ENCODE results near the gene UGT1A8.
A peak's percentile ranks its signal among the peaks of the same experiment; 100 is the strongest.
"Not testable (repeated sequence)": the region's sequence is repeated elsewhere in the genome, so short reads cannot be mapped to it uniquely, and the experiment has no call there.

The UGT1A8 gene

GRCh38 chr2:233686928-233687327 lies 69.5 kb downstream of the UGT1A8 start:
- no peak for DNase-seq (ENCODE audit: low read depth, low spot score)

GRCh38 chr2:233688341-233688740 lies 70.9 kb downstream of the UGT1A8 start:
- DNase-seq (ENCODE audit: low read depth, low spot score): no peak

GRCh38 chr2:233689031-233689430 lies 71.6 kb downstream of the UGT1A8 start:
- DNase-seq (ENCODE audit: low read depth, low spot score): no peak

- DNase-seq (ENCODE audit: low read depth, low spot score): peak; percentile 18
Observed at GRCh38 chr2:233689501-233689900, 72.1 kb downstream of the UGT1A8 start.

DNA sequence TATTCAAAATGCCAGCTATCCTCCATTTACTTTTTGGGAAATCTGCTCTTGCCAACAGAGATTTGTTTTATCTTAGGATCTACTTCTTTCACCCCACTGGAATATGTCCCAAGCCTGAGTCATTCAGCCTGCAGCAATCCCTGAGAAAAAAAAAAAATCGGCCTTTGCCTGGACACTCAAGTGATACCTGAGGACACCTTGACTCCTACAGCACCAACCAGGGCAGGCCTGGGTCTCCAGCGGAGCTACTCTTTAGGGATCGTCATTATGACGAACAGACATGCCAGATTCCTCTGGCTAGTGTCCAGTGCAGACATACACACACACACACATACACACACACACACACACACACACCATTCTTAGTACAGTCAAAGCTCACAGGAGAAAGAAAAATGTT lies 73.0 kb downstream of the UGT1A8 start:
- DNase-seq (ENCODE audit: low read depth, low spot score): peak; percentile 14

GRCh38 chr2:233691443-233692433 lies 74.3 kb downstream of the UGT1A8 start:
- DNase-seq (ENCODE audit: low read depth, low spot score): no peak

- DNase-seq (ENCODE audit: low read depth, low spot score): no peak
Observed at GRCh38 chr2:233692648-233693047, 75.2 kb downstream of the UGT1A8 start, which contains the start of gene UGT1A6. Gene UGT1A6, plus strand, starts transcription at chr2:233692890. Its CDS starts 115 bp downstream, at chr2:233693005.

GRCh38 chr2:233693963-233694362 lies 76.5 kb downstream of the UGT1A8 start:
- DNase-seq (ENCODE audit: low read depth, low spot score): no peak

DNA sequence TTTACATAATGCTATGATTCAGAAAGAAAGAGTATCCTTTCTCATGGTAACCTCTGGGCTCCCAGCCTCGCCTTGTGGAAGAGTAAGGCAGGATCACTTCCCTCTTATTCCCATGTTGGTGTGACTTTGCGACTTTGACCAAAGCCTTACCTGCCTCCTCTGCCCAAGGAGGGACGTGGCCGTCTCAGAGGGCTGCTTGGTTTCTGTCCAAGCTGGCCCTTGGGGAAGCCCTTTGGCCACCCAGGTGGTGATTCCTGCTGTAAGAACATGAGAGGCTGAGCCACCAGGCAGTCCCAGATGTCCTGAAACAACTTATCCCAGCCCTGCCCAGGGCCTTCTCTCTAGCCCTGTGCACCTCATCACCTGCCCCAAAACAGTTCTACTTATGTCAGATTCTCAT lies 81.3 kb downstream of the UGT1A8 start:
- DNase-seq (ENCODE audit: low read depth, low spot score): no peak

DNA sequence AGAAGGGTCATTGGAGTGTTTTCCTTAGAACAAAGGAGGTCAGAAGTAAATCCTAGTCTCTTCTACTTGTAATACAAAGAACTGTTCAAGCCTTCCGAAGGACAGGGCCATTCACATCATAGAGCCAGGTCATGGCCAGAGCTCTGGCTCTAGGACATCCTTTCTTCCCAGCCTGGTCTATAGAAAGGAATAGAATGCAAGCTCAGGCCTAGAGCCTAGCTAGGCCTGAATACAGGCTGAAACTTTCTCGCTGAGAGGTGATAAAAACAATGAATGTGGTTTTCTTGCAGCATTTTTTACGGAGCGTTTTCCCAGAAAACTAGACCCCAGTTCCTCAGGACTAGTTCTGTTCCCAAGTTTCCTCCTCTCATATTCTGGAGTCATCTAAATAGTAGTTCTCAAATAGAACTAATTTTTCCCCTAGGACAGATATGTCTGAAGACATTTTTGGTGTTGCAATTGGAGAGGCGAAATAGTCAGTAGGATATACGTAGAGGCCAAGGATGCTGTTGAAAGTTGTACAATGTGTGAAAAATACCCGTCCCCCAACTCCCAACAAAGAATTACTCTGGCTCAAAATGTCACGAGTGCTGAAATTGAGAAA lies 82.1 kb downstream of the UGT1A8 start:
- DNase-seq (ENCODE audit: low read depth, low spot score): no peak

DNA sequence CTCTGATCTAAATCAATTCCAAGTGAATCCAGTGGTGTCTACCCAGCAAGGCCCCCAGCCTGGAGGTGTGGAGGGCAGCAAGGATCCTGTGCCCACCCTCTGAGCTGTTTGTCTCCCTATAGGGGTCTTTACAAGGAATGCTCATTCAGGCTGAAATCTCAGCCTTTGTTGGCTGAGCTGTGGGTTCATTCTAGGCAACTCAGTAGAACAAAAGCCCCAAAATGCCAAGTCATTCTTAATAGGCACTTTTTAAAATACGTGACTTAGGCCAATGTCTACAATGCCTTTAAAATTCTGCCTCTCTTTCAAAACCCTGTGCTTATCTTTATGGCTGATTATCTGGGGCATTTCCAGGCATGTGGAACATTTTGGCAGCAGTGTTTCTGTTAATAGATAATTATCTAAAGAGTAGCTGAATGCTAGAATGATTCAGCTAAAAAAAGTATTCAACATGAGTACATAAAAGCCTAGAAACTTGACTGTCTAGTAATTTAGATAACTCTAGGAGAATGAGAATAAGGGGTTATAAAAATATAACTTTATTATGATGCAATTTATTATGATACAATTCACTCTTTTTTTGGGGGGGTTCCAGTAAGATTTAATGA lies 82.7 kb downstream of the UGT1A8 start:
- peak; percentile 67 for DNase-seq (ENCODE audit: low read depth, low spot score)

DNA sequence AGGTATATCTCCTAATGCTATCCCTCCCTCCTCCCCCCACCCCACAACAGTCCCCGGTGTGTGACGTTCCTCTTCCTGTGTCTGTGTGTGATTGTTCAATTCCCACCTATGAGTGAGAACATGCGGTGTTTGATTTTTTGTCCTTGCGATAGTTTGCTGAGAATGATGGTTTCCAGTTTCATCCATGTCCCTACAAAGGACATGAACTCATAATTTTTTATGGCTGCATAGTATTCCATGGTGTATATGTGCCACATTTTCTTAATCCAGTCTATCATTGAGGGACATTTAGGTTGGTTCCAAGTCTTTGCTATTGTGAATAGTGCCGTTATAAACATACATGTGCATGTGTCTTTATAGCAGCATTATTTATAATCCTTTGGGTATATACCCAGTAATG lies 83.4 kb downstream of the UGT1A8 start:
- not testable (repeated sequence) for DNase-seq (ENCODE audit: low read depth, low spot score)

- no peak for DNase-seq (ENCODE audit: low read depth, low spot score)
Observed at GRCh38 chr2:233702238-233702637, 84.8 kb downstream of the UGT1A8 start.

DNA sequence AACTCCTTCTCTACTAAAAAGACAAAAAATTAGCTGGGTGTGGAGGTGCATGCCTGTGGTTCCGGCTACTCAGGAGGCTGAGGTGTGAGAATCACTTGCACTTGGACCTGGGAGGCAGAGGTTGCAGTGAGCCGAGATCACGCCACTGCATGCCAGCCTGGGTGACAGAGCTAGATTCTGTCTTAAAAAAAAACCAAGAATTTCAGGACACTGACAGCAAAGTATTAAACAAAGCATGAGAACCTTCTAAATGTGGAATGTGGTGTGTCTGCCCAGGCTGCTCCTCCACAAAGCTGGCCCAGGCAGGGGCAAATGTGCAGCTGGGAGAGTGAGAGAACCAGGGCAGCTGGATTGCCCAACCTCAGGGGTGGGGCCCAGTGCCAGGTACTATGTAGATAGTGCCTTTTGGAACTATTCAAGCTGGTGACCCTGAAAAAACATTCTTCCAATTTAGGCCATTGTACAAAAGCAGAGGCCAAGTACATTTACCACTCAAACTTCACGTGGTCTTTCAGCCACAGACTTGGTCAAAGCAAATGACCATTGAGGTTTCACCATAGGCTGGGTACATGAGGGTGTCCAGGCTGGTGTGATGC lies 88.6 kb downstream of the UGT1A8 start:
- DNase-seq (ENCODE audit: low read depth, low spot score): peak; percentile 31

DNA sequence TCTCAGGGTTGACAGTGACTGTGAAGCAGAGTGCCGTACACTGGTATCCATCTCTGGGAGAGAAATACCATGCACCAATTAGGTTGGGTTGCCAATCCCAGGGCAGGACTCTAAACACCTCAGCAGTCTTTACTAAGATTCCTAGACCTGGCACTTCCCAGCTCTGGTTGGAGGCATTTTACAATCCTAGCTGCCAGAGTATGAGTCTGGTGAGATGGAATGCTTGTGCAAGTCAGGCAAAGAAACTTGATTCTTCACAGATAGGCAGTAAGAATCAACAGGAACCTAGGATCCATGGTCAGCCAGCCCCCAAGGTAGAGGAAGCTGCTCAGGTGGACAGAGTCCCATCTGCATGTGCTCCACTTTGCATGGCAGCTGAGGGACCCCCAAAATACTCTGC lies 89.3 kb downstream of the UGT1A8 start:
- DNase-seq (ENCODE audit: low read depth, low spot score): peak; percentile 71

GRCh38 chr2:233707940-233708644 lies 90.7 kb downstream of the UGT1A8 start:
- DNase-seq (ENCODE audit: low read depth, low spot score): peak; percentile 39

DNA sequence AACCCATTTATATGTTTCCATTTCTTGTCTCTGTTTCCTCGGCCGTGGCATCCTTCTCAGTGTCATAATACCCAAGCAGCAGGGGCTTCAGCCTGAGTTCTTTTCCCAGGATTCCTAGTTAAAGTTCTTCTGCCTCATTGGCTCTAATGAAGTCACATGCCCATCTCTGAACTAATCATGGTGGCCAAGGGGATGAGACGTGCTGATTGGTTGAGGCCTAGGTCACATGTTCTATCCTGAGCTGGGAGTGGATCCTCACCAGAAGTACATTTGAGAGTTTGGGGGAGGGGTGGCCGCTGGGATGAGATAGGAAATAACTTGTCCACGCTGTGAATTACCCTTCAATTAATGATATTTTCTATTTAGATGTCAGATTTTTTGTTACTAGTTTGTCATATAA lies 91.5 kb downstream of the UGT1A8 start:
- DNase-seq (ENCODE audit: low read depth, low spot score): no peak

DNA sequence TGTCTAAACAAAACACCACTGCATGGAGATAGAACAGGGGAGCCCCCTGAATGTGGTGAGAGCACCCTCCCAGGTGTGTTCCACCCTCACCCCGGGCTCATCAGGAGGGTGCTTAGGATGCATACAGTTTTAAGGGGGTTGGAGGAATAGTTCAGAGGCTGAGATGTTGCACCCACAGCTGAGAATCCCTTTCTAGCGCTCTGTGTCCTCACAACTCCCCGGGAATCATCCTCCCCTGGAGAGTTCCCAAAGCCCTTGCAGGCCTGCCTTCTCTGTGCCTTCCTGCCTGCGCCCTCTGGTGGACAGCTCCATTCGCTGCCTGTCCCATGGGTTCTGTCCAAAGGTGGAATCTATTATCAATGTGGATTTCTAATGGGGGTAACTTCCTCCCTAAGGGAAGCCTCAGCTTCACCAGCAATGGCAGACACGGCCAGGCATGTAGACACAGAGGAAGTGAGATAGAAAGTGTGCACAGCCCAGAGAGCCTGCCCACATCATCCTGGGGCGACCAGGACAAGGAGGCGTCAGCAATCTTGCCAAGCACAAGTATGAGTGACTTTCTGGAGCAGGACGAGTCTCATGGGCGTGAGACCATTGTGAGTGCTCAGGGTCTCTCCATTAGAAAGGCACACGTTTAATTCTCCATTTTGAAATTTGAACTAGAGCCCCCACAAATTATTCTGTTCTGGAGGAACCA lies 94.0 kb downstream of the UGT1A8 start:
- peak; percentile 86 for DNase-seq (ENCODE audit: low read depth, low spot score)

- no peak for DNase-seq (ENCODE audit: low read depth, low spot score)
Observed at GRCh38 chr2:233712611-233713261, 95.3 kb downstream of the UGT1A8 start, which contains the start of gene UGT1A5. Gene UGT1A5, plus strand, starts transcription at chr2:233712907. Its CDS starts 85 bp downstream, at chr2:233712992.

GRCh38 chr2:233713262-233713615 lies 95.8 kb downstream of the UGT1A8 start:
- no peak for DNase-seq (ENCODE audit: low read depth, low spot score)

All from astrocyte of the hippocampus (primary cell).